Cerebellar cortex (tissue), 1 donor: ENCODE data around the gene PCK1.
A peak's percentile ranks its signal among the peaks of the same experiment; 100 is the strongest.
"Not testable (repeated sequence)": the region's sequence is repeated elsewhere in the genome, so short reads cannot be mapped to it uniquely, and the experiment has no call there.

Source experiments
- DNase-seq: peaks from one replicate; pipeline ENCODE4 v3.0.0-alpha.2; 2015; ENCODE audit warnings: low spot score

Gene PCK1

GRCh38 chr20:57560554-57561355, at the start of gene PCK1:
TSS of gene PCK1 (plus strand) at chr20:57561110. CDS start at chr20:57561412, 302 bp downstream.
- DNase-seq = no peak

GRCh38 chr20:57511709-57512108, 49.2 kb upstream of the PCK1 start:
- not testable (repeated sequence) for DNase-seq

GRCh38 chr20:57512432-57512831, 48.5 kb upstream of the PCK1 start:
- DNase-seq = no peak

GRCh38 chr20:57513199-57513598, 47.7 kb upstream of the PCK1 start:
- no peak for DNase-seq

DNA sequence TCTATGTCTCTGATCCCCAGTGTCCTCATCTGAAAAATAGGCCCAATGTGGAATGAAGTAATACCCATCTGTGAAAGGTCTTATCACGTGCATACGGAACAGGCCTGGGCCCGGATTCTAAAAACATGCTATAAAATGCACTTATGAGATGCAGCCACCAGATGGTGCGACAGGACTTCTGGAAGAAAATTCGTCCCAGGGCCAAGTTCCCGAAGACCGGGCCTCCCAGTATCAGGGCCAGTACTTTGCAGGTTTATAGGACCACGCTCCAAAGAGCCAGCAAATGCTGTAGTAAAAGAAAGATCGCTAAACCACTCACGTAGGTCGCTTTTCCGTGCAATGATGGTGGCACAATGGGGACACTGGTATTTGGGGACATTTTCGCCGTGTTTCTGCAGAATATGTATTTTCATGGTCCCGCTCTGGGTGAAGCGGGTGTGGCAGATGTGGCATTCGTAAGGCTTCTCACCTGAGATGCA, 46.6 kb upstream of the PCK1 start:
- DNase-seq = peak; percentile 79

GRCh38 chr20:57517904-57518303, 43.0 kb upstream of the PCK1 start:
- no peak for DNase-seq

- DNase-seq = no peak
Observed at GRCh38 chr20:57522380-57523140, 38.4 kb upstream of the PCK1 start.

DNA sequence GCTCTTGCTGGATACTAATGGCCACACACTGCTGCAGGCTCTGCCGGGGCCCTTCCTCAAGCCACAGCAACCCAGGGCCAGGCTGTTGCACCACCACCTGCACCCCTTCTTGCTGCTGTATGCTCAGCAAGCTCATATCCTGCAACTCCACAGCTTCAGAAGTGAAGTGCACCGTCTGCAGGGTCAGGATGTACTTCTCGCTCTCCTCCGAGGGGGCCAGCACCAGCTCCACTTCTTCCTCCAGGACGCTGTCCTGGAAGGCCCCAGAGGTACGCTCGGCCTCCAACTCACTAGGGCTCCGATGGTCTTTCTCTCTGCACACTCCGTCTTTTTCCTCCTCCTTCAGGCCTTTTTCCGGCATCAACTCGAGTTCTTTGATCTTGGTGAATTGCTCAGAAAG, 37.1 kb upstream of the PCK1 start:
- no peak for DNase-seq

GRCh38 chr20:57524511-57525176, 36.3 kb upstream of the PCK1 start, which contains the start of gene CTCFL:
TSS of gene CTCFL (minus strand) at chr20:57525140. CDS start at chr20:57524205, 935 bp downstream.
- DNase-seq = no peak

DNA sequence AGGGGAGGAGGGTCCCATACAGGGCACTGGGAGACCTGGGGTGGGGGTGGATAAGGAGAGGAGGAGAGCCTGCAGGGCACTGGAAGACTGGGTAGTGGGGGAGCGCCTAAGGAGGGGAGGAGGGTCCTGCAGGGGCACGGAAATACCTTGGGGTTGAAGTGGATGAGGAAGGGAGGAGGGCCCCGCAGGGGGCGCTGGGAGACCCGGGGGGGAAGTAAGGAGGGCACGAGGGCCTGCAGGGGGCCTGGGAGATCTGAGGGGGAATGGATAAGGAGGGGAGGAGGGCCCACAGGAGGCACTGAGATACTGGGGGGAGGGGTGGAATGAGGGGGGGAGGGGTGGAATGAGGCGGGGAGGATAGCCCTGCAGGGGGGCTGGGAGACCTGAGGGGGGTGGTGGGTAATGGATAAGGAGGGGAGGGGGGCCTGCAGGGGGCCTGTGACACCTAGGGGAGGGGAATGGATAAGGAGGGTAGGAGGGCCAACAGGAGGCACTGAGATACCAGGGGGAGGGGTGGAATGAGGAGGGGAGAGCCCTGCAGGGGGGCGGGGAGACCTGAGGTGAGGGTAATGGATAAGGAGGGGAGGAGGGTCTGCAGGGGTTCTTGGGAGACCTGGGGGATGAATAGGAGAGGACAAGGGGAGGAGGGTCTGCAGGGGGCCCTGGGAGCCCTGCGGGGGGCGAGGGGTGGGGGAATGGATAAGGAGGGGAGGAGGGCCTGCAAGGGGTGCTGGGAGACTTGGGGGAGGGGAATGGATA, 35.4 kb upstream of the PCK1 start:
- DNase-seq = no peak

DNA sequence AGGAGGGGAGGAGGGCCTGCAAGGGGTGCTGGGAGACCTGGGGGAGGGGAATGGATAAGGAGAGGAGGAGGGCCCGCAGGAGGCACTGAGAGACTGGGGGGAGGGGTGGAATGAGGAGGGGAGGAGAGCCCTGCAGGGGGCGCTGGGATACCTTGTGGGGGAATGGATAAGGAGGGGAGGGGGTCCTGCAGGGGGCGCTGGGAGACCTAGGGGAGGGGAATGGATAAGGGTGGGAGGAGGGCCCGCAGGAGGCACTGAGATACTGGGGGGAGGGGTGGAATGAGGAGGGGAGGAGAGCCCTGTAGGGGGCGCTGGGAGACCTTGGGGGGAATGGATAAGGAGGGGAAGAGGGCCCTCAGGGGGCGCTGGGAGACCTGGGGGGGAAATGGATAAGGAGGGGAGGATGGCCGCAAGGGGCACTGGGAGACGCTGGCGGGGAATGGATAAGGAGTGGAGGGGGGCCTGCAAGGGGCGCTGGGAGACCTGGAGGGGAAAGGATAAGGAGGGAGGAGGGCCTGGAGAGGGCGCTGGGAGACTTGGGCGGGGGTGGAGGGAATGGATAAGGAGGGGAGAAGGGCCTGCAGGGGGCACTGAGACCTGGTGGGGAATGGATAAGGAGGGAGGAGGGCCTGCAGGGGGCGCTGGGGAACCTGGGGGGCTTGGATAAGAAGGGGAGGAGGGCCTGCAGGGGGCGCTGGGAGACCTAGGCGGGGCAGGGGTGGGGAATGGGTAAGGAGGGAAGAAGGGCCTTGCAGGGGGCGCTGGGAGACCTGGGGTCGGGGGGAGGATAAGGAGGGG, 34.6 kb upstream of the PCK1 start:
- peak; percentile 5 for DNase-seq

DNA sequence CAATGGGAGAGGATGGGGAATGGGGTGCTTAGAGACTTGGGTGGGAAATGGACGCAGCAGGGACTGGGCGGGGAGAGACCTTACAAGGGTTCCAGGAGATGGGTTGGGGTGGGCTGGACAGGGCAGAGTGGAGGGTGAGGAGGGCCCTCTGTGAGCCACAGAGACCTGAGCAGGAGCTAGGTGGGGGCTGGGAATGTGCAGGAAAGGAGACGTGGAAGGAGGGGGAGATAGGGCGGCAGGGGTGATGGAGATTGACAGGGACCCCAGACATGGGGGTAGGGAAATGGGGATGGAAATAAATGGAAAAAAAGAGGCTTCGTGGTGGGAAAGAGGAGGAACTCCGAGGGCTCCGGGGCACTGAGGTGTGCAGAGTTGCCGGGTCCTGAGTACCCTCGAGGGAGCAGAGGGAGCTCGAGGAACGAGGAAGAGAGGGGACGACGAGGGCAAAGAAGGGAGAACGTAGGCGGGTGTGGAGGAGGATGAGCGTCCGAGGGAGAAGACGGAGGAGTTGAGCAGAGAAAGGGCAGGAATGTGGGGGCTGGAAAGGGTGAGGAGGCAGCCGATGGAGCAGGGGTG, 33.9 kb upstream of the PCK1 start:
- DNase-seq = no peak

DNA sequence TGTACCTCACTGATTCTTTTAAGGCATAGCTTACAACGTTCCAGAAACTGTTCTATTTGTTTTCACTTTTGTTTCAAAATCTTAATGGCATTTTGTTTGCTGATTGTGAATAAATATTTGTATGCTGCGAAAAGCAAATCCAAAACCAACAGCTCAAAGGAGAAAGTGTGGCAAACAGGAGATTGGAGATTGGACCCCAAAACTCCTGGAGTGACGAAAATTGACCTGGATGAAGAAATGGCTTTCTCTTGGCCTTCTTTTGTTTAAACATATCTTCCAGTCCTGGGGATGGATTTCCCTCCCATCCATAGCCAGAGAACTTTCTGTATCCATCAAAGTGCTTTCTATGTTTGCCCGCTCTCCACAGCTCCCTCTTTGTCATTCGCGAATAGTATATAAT, 33.2 kb upstream of the PCK1 start:
- no peak for DNase-seq

DNA sequence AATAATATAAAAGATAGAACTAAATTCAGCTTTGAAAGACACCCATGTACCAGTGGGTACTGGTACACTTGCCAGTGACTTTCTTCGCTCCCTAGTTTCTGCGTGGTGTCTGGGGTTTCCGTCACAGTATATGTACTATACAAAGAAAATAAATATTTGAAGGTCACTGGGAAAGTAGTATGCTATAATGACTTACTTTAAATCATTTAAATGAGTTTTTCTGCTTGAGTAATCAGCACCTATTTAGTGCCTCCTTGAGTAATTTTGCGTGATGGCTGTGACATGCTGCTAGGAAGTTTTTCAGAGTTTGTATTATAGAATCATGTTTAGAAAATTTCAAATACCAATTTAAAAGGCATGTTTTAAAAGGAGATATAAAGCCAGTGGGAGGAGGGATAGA, 32.8 kb upstream of the PCK1 start:
- DNase-seq = no peak

DNA sequence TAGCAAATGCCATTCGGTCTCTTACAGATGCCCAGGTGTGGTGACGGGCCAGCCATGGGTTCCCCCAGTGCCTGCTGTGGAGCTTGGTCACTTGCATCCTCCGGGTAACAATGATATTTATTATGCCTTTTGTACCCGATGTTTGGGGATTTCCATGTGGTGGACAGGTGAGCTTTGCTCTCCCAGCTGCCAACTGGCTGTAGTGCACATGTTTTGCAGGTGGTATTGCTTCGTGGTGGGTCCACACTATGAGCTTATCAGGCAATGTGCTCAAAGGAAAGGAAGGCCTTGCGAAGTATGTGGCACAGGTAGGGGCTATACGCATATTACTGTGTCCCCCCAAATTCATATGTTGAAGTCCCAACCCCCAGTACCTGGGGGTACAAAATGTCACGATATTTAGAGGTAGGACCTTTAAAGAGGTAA, 31.7 kb upstream of the PCK1 start:
- DNase-seq = no peak

- no peak for DNase-seq
Observed at GRCh38 chr20:57529810-57530209, 31.1 kb upstream of the PCK1 start.

DNA sequence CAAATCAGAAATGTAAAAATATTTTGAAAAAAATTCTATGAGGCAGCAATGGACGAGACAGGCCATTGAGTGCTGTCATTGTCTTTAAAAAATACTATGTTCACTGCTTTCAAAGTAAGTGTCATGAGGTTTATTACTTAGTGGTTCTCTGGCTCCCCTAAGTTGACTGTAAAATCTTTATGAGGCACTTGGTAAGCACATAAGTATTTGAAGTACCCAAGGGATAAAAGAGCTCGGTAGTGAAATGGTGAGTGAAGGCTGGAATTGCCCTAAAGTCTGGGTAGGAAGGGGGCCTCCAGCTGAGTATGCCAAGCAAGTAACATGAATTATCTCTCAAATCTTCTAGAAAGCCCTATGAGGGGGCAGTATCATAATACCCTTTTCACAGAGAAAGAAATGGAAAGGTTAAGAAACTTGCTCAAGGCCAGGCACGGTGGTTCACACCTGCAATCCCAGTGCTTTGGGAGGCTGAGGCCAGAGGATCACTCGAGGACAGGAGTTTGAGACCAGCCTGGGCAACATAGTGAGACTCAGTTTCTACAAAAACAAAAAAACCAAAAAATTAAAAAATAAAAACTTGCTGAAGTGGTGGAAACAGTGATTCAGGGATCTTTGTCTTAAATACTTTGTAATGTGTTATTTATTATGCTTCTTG, 30.5 kb upstream of the PCK1 start:
- no peak for DNase-seq

DNA sequence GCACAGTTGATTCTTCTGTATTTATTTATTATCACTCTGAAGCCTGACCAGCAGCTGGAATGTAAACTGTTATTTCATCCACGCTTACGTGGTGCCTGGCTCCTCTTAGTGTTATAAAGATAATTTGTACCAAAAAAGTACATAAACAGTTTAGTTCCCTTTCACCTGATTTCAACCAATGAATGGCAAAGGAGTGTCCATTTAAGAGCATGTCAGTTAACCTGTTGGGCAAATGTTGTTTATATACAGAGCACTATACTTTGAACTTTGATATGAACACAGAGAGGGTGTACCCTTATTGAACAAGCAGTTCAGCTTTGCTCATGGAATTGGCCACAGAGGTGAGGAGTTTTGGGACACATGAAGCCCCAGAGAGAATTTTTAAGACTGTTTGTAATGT, 28.8 kb upstream of the PCK1 start:
- DNase-seq = no peak

DNA sequence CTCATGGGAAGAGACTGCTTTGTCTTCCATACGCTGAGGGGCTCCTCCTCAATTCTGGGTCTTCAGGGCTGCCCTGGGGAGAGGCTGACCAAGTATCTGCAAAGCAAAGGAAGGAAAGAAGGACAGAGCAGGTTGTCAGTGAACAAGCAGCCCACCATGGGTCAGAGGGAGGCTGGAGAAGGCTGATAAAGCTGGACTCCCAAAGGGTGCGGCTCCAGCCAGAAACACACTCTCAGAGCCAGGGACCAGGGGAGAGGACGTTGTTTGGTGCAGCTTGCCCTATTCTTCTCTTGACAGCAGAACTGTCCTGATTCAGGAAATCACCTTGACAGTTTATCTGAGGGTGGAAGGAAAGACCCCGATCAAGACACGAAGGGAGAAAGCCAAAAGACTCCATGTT, 25.6 kb upstream of the PCK1 start:
- DNase-seq = no peak

DNA sequence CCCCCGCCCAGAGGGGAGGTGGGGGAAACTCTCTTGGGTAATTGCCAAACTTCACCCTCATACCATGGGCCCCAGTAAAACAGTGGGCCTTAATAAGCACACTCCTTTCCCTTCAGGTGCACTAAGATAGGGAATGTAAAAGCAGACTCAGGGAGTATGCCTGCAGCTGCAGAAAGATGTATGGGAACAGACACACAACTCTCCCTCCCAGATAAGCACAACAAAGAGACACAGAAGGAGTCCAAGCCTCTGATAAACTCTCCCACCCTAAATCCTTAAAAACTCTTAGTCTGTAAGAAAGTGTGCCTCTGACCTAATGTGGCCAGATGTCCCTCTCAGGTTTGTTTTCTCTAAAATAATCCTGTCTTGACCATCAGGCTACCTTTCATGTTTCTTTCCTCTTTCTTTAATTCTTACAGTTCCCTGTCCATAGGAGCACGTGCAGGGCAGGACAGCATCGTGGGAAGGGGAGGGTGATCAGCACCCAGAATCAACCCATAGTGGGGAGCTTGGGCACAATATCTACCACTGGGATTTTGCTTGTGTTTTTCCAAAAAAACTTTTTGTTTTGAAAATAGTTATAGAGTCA, 24.7 kb upstream of the PCK1 start:
- no peak for DNase-seq
